ENCODE results near the gene ABHD16B. TPM values are rescaled to one million over a fixed set of nuclear protein-coding genes. Genes with fewer than 3 reads are reported as not detected.

ABHD16B gene
- total RNA-seq, 4 donors from 2014 or later, result not detected

- TF ChIP-seq CTCF (IDR thresholded peaks at IDR 0.05; ENCODE audit: low read depth), result no peak
Measured at GRCh38 chr20:63878899-63879663, 17.8 kb downstream of the ABHD16B start.

DNA sequence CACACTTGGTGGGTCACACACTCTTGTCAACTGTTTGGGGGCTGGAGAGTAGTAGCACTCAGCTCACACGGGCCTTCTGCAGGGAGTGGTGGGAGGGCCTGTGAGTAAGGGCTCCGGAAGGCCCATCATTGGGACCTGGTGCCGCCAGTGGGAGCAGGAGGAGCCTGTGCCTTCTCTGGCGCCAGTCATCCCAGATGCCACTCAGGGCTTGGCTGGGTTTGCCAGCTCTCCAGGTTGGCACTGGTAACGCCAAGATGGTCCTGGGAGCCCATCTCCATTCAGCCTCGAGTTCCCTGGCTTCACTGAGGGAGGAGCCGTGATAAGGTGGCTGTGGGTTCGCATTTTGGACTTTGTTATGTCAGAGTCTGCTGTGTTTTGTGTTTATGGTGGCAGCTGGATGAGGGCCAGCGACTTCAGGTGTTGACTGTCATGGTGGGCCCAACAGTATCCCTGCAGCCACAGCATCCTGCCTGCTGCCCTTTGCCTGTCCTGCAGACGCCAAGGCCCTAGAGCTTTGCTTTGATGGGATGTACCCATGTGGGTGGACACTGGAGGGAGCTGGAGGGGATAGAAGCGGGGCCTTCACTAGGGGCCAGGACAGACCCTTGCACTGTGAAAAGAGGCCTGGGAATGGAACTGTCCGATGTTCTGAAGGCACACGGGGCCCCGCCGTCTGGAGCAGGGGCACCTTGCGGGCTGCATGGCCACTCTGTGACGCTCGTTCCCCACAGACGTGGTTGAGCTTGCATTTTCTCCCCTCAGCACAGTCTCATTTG is 20.3 kb downstream of the ABHD16B start:
- TF ChIP-seq CTCF (IDR thresholded peaks at IDR 0.05; ENCODE audit: low read depth), result no peak

GRCh38 chr20:63882257-63883200 is 21.2 kb downstream of the ABHD16B start:
- no peak for TF ChIP-seq CTCF (IDR thresholded peaks at IDR 0.05; ENCODE audit: low read depth)

GRCh38 chr20:63883201-63883593 is 21.9 kb downstream of the ABHD16B start:
- TF ChIP-seq CTCF (IDR thresholded peaks at IDR 0.05; ENCODE audit: low read depth), result no peak

DNA sequence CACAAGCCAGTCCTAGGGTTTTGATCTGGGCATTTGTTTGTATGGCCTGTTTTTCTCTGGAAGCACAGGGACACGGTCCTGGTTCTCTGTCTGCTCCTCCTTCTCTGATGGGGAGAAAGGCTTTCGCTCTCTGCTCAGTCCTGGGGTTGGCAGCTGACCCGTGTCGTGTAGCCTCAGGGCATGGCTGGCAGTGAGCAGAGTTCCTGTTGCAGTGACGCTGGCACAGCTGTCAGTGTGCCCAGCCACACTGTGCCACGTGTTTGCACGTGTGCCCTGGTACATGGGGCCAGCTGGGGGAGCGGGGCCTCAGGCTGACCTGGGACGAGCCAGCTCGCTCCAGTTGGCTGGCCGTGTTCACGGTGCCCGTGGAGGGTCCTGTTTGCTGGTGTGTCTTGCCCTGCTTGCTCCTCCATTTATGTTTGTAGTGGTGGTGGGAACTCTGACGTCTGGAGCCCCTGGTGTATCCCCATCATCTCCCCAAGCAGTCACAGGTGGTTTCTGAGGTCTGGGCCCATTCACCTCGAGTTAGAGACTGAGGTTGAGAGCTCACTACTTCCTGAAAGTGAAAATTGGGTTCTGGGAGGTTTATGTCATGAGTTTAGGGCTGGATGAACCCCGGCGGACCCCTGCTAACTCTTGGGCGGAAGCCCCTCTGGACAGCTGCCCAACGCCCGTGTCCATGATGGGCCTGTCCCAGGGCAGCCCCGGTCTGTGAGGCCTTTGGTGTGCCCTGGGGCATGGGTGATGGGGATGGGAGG is 23.4 kb downstream of the ABHD16B start:
- no peak for TF ChIP-seq CTCF (IDR thresholded peaks at IDR 0.05; ENCODE audit: low read depth)

DNA sequence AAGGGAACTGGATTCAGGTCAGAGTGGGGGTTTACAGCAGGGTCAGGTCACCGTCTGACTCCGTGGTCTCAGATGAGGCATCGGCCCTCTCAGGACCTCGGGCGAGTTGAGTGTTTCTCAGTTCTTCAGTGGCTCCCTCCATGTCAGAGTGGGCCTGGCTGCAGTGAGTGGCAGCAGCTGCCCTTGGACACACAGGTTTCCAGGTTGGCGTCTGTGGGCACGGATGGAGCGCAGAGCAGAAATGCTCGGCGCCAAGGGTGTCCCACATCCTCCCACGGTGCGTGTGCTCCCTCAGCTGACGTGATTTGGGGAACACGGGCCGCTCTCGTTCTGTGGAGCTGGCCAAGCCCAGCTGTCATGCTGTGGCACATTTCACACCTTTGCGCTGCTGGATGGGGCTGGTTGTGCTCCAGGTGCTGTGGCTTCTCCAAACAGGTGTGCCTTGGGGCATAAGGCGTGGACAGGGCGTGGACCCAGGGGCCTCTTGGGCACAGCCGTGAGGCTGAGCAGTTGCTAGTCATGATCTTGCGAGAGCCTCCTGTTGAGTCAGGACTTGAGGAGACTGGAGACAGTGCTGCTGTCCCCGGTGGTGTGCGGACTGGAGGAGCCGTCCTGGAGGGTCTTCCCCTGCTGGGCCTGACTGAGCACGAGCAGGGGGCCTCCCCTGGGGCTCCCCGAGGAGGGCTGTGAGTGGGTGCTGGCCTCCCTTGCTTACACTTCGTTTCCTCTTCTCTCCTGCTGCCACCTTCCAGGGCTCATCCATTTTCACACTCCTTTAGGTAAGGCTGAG is 24.2 kb downstream of the ABHD16B start:
- TF ChIP-seq CTCF (IDR thresholded peaks at IDR 0.05; ENCODE audit: low read depth), result no peak

Measured in subcutaneous adipose tissue (tissue), 4 donors.